Gastroesophageal sphincter (tissue), 4 donors: ENCODE measurements around the gene ZNF84. TPM values are rescaled to one million over a fixed set of nuclear protein-coding genes. Genes with fewer than 3 reads are reported as not detected.

Experiments
- ATAC-seq: fragments of 150-250 bp; one replicate; pipeline ENCODE4 v1.9.1; 2016; ENCODE audit warnings: mild to moderate bottlenecking, moderate library complexity
- H3K27ac ChIP-seq, 4 donors: fragments of 200-600 bp; sonication (generic) in 3 of 4; 1 replicate in 3 of 4; 2 replicates in 1 of 4; pipeline ENCODE4 v1.5.1; 2016 to 2019
- H3K27me3 ChIP-seq: fragments of 200-600 bp; sonication (generic); one replicate; pipeline ENCODE4 v1.5.1; 2019
- H3K36me3 ChIP-seq, 2 donors: fragments of 200-600 bp; sonication (generic); one replicate each; pipeline ENCODE4 v1.5.1; 2019; ENCODE audit warnings: control low read depth in 1 of 2
- H3K4me1 ChIP-seq, 3 donors: fragments of 200-600 bp; sonication (generic); 1 replicate in 2 of 3; 2 replicates in 1 of 3; pipeline ENCODE4 v1.5.1; 2016 to 2019; ENCODE audit warnings: control low read depth in 2 of 3
- H3K4me3 ChIP-seq, 2 donors: fragments of 200-600 bp; sonication (generic); one replicate each; pipeline ENCODE4 v1.5.1; 2019; ENCODE audit warnings: mild to moderate bottlenecking in 1 of 2, moderate library complexity in 1 of 2
- H3K9me3 ChIP-seq, 3 donors: fragments of 200-600 bp; sonication (generic); one replicate each; pipeline ENCODE4 v1.5.1; 2017 to 2019; ENCODE audit warnings: control low read depth in 2 of 3
- EP300 ChIP-seq: sonication (generic); formaldehyde crosslinking; IDR thresholded peaks from one replicate; pipeline ENCODE4 v1.6.1; 2017; ENCODE audit warnings: antibody characterized with exemption, mild to moderate bottlenecking
- POLR2A ChIP-seq, 2 donors: fragments of 450-650 bp; IDR thresholded peaks; one replicate each; pipeline ENCODE4 v1.6.1; 2017; ENCODE audit warnings: antibody characterized with exemption in 2 of 2, mild to moderate bottlenecking in 2 of 2, moderate library complexity in 1 of 2
- POLR2AphosphoS5 ChIP-seq: sonication (generic); formaldehyde crosslinking; IDR thresholded peaks from one replicate; pipeline ENCODE4 v1.6.1; 2017; ENCODE audit warnings: antibody characterized with exemption
- WGBS, 2 donors: methylation state at CpG; one replicate each; pipeline ENCODE4 v1.1.5; 2018; ENCODE audit warnings: low coverage in 1 of 2; 5-methylcytosine and 5-hydroxymethylcytosine counted together
- total RNA-seq, 4 donors: library from RNA; depleted of rRNA; stranded (reverse); fragments of >200 nt; gene quantifications; one replicate each; pipeline ENCODE4 v1.1.0, GENCODE V29; 2016
- TF ChIP-seq, protein P1 (sequence below), 4 experiments: fragments of 200-600 bp in 2 of 4; fragments of 450-650 bp in 2 of 4; sonication (generic) in 1 of 4; IDR thresholded peaks; one replicate each; pipeline ENCODE4 v1.5.1; 2017 to 2019; ENCODE audit warnings: antibody characterized with exemption in 4 of 4, mild to moderate bottlenecking in 2 of 4, moderate library complexity in 2 of 4

Gene ZNF84
- total RNA-seq = 10 to 100 TPM; 16.2 to 47.5 (median 20.0) TPM

DNA sequence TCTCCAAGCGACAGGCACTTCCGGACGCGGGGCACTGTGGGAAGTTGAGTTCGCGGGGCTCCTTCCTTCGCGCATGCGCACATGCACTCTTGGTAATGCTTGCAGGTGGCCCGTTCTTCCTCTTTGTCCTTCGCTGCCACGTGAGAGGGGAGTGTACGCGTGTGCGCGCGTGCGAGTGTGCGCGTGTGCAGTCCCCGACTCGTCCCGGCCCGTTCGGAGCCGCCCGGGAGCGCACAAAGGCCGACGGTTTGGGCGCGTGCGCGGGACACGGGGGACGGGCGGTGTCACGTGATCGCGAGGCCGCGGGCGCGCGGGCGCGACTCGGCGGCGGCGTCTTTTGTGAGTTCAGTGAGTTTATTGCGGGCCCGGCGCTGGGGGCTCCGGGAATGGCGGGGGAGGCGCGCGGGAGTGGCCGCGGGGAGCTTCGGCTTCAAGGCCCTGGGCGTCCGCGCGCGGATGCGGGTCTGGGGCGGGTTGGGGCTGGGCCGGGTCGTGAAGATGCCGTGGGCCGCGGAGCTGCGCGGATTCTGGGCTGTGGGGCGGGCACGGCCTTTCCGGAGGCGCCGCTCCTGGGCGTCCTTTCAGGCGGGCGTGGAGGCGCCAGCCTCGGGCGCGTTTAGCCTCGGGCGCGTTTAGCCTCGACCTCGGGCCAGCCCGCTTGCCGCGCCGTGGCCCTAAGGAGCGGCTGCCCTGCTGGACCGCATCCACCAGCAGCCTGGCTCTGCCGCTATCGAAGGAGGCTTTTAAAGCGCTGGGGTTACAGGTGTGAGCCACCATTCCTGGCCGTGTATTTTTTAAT is at the start of gene ZNF84:
Gene ZNF84, plus strand, starts transcription at position 303 of the 799 bp plus-strand sequence. CDS start 3,959 bp downstream, outside the sequence.
- H3K4me3 ChIP-seq = peak within 1 kb of the TSS; percentile 84 to 88
- H3K27me3 ChIP-seq = no peaks in the 10 kb centered on the region
- H3K4me1 ChIP-seq = peaks cover 3 to 15% (median 3%) of the 10 kb centered on the region in 3 donors
- H3K9me3 ChIP-seq = peaks cover 4 to 67% (median 11%) of the 10 kb centered on the region in 3 donors
- H3K27ac ChIP-seq = peak within 1 kb of the TSS; percentile 85 to 98 (median 95)
- peak; percentile 58 to 74 for TF ChIP-seq POLR2A (IDR thresholded peaks at IDR 0.05)
- no peak for TF ChIP-seq EP300
- TF ChIP-seq, protein P1, sequence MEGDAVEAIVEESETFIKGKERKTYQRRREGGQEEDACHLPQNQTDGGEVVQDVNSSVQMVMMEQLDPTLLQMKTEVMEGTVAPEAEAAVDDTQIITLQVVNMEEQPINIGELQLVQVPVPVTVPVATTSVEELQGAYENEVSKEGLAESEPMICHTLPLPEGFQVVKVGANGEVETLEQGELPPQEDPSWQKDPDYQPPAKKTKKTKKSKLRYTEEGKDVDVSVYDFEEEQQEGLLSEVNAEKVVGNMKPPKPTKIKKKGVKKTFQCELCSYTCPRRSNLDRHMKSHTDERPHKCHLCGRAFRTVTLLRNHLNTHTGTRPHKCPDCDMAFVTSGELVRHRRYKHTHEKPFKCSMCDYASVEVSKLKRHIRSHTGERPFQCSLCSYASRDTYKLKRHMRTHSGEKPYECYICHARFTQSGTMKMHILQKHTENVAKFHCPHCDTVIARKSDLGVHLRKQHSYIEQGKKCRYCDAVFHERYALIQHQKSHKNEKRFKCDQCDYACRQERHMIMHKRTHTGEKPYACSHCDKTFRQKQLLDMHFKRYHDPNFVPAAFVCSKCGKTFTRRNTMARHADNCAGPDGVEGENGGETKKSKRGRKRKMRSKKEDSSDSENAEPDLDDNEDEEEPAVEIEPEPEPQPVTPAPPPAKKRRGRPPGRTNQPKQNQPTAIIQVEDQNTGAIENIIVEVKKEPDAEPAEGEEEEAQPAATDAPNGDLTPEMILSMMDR (IDR thresholded peaks at IDR 0.05) = peak in 1 of 4 experiments; percentile 9
- TF ChIP-seq POLR2AphosphoS5 = peak; percentile 53
- ATAC-seq = peak; percentile 99
- peaks cover 10 to 33% of the 10 kb centered on the region in 2 donors for H3K36me3 ChIP-seq
- WGBS, 2 donors = 0 to 5% methylated on average over 4 to 17 of the region's 103 CpGs

GRCh38 chr12:132998741-132999140 is 38.6 kb upstream of the ZNF84 start:
- Histone ChIP-seq H3K27ac (no peak overlapping the region), H3K4me3 (no peak overlapping the region), H3K9me3 (peaks cover 0 to 99% (median 2%) of the 10 kb centered on the region in 3 donors), H3K4me1 (no peaks in the 10 kb centered on the region), H3K36me3 (peaks cover 0 to 74% of the 10 kb centered on the region in 2 donors), H3K27me3 (no peaks in the 10 kb centered on the region)
- no peak for ATAC-seq
- 0 to 20% methylated on average over 1 of the region's 1 CpG for WGBS, 2 donors
- TF ChIP-seq POLR2A (IDR thresholded peaks at IDR 0.05) = no peak
- TF ChIP-seq POLR2AphosphoS5 = no peak
- TF ChIP-seq EP300 = no peak
- TF ChIP-seq, protein P1 (IDR thresholded peaks at IDR 0.05) = no peak

DNA sequence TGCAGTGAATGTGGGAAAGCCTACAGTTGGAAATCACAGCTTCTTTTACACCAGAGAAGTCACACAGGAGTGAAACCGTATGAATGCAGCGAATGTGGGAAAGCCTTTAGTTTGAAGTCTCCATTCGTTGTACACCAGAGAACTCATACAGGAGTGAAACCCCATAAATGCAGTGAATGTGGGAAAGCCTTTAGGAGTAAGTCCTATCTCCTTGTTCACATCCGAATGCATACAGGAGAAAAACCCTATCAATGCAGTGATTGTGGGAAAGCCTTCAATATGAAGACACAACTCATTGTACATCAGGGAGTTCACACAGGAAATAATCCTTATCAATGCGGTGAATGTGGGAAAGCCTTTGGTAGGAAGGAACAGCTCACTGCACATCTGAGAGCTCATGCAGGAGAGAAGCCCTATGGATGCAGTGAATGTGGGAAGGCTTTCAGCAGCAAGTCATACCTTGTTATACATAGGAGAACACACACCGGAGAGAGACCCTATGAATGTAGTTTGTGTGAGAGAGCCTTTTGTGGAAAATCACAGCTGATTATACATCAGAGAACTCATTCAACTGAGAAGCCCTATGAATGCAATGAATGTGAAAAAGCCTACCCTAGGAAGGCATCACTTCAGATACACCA is 26.5 kb upstream of the ZNF84 start:
- 89 to 95% methylated on average over 2 to 5 of the region's 6 CpGs for WGBS, 2 donors
- Histone ChIP-seq H3K4me1 (no peaks in the 10 kb centered on the region), H3K36me3 (peaks cover 20 to 100% of the 10 kb centered on the region in 2 donors), H3K27me3 (no peaks in the 10 kb centered on the region), H3K27ac (no peak overlapping the region), H3K4me3 (no peak overlapping the region), H3K9me3 (peaks cover 0 to 100% (median 10%) of the 10 kb centered on the region in 3 donors)
- ATAC-seq = no peak
- TF ChIP-seq EP300 (no peak), POLR2A (IDR thresholded peaks at IDR 0.05) (no peak), POLR2AphosphoS5 (no peak)
- TF ChIP-seq, protein P1 (IDR thresholded peaks at IDR 0.05) = no peak

DNA sequence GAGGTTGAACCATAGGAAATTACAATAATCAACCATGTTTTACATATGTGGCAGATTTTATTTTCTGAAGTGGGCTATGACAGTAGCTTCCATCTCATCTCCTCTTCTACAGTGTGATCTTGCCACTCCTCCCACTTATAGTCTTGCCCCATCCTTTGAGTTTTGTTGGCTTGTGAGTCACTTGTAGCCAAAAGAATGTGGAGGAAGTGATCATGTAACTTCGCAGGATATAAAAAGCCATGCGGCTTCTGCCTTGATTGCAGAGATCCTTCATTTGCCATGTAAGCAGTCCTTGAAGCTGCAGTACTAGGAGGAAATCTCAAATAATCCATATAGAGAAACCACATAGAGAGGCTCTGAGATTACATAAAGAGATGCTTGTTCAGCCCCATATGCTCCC is 13.7 kb upstream of the ZNF84 start:
- Histone ChIP-seq H3K4me3 (no peak overlapping the region), H3K4me1 (no peaks in the 10 kb centered on the region), H3K9me3 (peaks cover 0 to 91% (median 2%) of the 10 kb centered on the region in 3 donors), H3K36me3 (peaks cover 0 to 11% of the 10 kb centered on the region in 2 donors), H3K27ac (no peak overlapping the region), H3K27me3 (no peaks in the 10 kb centered on the region)
- 88 to 93% methylated on average over 2 of the region's 2 CpGs for WGBS, 2 donors
- no peak for ATAC-seq
- TF ChIP-seq, protein P1 (IDR thresholded peaks at IDR 0.05) = no peak
- no peak for TF ChIP-seq EP300
- no peak for TF ChIP-seq POLR2AphosphoS5
- no peak for TF ChIP-seq POLR2A (IDR thresholded peaks at IDR 0.05)
